Fibroblast of the aortic adventitia (primary cell): ENCODE data around the gene ZNF24. TPM values are rescaled to one million over a fixed set of nuclear protein-coding genes. Genes with fewer than 3 reads are reported as not detected.
A peak's percentile ranks its signal among the peaks of the same experiment; 100 is the strongest.

Experiments used
- DNase-seq: peaks from one replicate; pipeline ENCODE4 v3.0.0-alpha.2; 2010; ENCODE audit warnings: low read depth
- H3K4me3 ChIP-seq: 2 replicates; pipeline ENCODE4 v1.5.1; 2011; ENCODE audit warnings: low read depth, mild to moderate bottlenecking, control low read depth, low read length, moderate library complexity
- total RNA-seq: library from RNA; depleted of rRNA; stranded (reverse); fragments of >200 nt; gene quantifications from 2 replicates; pipeline ENCODE4 v1.2.3, GENCODE V29; 2012; ENCODE audit warnings: low replicate concordance
- TF ChIP-seq, protein P1 (sequence below): IDR thresholded peaks from 2 replicates; pipeline ENCODE4 v1.5.1; 2011; ENCODE audit warnings: mild to moderate bottlenecking, low read length, control low read depth, inconsistent platforms; ENCODE audit not compliant: insufficient read depth

ZNF24 gene
- total RNA-seq, 1 donor, result 29.4 TPM

- no peak for DNase-seq
Observed at GRCh38 chr18:35344736-35345459, 678 bp upstream of the ZNF24 start.

GRCh38 chr18:35343488-35343935 is 708 bp downstream of the ZNF24 start:
- DNase-seq, result no peak
- TF ChIP-seq, protein P1, sequence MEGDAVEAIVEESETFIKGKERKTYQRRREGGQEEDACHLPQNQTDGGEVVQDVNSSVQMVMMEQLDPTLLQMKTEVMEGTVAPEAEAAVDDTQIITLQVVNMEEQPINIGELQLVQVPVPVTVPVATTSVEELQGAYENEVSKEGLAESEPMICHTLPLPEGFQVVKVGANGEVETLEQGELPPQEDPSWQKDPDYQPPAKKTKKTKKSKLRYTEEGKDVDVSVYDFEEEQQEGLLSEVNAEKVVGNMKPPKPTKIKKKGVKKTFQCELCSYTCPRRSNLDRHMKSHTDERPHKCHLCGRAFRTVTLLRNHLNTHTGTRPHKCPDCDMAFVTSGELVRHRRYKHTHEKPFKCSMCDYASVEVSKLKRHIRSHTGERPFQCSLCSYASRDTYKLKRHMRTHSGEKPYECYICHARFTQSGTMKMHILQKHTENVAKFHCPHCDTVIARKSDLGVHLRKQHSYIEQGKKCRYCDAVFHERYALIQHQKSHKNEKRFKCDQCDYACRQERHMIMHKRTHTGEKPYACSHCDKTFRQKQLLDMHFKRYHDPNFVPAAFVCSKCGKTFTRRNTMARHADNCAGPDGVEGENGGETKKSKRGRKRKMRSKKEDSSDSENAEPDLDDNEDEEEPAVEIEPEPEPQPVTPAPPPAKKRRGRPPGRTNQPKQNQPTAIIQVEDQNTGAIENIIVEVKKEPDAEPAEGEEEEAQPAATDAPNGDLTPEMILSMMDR, result no peak
- H3K4me3 ChIP-seq, result peak overlapping the region; percentile 95

More at GRCh38 chr18:35344736-35345459, 678 bp upstream of the ZNF24 start:
- TF ChIP-seq, protein P1, result no peak
- peak overlapping the region; percentile 95 for H3K4me3 ChIP-seq

DNA sequence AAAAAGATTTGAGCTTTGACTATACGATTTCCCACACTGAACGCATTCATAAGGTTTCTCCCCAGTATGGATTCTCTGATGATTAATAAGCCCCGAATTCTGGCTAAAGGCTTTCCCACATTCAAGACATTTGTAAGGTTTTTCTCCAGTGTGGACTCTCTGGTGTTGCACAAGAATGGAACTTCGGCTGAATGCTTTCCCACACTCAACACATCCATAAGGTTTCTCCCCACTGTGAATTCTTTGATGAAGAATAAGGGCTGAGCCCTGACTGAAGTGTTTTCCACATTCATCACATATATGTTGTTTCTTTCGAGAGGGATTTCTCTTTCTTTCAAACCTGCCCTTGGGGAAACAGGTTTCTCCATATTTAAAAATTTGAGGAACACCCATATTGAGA is 6.9 kb downstream of the ZNF24 start:
- H3K4me3 ChIP-seq, result no peak overlapping the region
- DNase-seq, result no peak
- TF ChIP-seq, protein P1, result no peak

DNA sequence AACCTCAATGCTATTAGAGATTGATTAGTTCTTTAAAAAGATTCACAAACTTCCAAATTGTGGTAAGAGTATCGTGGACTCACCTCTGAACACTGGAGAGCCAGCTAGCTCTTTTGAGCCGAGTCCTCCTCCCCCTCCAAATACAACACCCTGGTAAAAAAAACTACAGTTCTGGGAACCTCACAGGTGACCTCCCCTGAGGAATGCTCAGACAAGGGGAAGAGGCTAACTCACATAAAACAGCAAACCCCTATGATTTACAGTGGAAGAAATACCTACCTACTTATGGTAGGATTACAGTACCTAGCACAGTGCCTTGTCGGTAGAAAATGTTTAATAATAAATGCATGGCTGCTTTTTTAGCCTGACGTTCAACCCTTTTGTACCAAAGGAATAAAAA is 8.4 kb downstream of the ZNF24 start:
- no peak for DNase-seq
- H3K4me3 ChIP-seq, result no peak overlapping the region
- TF ChIP-seq, protein P1, result no peak

GRCh38 chr18:35334821-35335220 is 9.4 kb downstream of the ZNF24 start:
- DNase-seq, result peak; percentile 49

DNA sequence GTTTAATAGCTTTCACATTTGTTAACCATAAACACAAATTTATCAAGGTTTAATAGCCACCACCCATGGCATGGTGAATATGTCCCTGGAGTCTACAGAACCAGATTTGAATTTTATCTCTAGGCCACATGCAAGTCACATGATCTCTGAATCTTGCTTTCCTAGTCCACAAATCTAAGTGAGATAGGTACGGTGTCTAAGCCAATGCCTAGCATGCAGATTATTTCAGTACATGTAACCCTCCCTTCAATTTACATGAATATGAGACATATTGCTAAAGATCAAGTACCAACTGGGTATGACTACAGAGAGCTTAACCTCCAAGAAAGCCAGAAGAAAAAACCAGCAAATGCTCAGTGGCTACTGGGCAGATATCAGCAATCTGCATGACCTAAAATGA is 10.0 kb downstream of the ZNF24 start:
- no peak overlapping the region for H3K4me3 ChIP-seq
- TF ChIP-seq, protein P1, result no peak
- DNase-seq, result no peak

More at GRCh38 chr18:35334821-35335220, 9.4 kb downstream of the ZNF24 start:
- TF ChIP-seq, protein P1, result no peak
- H3K4me3 ChIP-seq, result no peak overlapping the region
